Body of pancreas (tissue), 4 donors: ENCODE measurements around the gene ANKH.

Experiments used
- POLR2A ChIP-seq, 3 donors: fragments of 450-650 bp; IDR thresholded peaks; one replicate each; pipeline ENCODE4 v1.6.1; 2016; ENCODE audit warnings: antibody characterized with exemption in 3 of 3, mild to moderate bottlenecking in 2 of 3
- TF ChIP-seq, protein P1 (sequence below), 7 experiments: fragments of 450-650 bp in 4 of 7; fragments of 200-600 bp in 3 of 7; sonication (generic) in 3 of 7; IDR thresholded peaks; one replicate each; pipeline ENCODE4 v1.5.1; 2016 to 2019; ENCODE audit warnings: antibody characterized with exemption in 7 of 7

DNA sequence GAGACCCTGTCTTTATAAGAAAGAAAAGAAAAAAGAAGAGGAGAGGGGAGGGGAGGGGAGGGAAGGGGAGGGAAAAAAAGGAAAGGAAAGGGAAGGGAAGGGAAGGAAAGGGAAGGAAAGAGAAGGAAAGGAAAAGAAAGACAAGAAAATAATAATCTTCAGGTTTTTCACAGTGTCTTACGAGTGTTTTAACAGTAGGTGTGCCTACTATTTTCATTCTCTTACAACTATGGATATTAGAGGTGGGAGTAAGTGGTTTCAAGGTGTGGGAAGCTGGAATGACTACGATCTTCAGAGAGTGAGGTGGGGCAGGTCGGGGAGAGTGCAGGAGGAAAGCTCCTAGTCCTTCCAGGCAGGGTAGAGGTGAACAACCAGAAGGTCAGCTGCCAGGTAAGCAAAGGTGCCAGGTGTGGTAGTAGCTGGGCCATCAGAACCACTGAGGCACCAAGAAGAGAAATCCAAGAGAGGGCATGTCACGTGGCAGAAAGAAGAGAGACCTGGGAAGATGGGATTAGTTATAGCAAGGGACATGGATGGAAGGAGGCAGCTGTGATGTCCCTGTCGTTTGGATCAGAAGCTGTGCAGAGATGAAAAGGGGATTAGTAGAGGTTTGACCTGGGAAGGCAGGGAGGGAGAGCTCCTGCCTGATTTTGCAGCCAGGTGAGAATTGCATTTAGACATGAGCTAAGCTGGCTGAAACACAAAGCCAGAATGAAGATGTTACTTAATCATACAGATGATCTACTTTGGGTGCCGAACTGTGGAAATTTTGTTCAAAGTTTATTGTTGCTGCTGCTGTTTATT lies 111.6 kb downstream of the ANKH start:
- TF ChIP-seq, protein P1, sequence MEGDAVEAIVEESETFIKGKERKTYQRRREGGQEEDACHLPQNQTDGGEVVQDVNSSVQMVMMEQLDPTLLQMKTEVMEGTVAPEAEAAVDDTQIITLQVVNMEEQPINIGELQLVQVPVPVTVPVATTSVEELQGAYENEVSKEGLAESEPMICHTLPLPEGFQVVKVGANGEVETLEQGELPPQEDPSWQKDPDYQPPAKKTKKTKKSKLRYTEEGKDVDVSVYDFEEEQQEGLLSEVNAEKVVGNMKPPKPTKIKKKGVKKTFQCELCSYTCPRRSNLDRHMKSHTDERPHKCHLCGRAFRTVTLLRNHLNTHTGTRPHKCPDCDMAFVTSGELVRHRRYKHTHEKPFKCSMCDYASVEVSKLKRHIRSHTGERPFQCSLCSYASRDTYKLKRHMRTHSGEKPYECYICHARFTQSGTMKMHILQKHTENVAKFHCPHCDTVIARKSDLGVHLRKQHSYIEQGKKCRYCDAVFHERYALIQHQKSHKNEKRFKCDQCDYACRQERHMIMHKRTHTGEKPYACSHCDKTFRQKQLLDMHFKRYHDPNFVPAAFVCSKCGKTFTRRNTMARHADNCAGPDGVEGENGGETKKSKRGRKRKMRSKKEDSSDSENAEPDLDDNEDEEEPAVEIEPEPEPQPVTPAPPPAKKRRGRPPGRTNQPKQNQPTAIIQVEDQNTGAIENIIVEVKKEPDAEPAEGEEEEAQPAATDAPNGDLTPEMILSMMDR (IDR thresholded peaks at IDR 0.05): no peak
- TF ChIP-seq POLR2A (IDR thresholded peaks at IDR 0.05): no peak
